ENCODE data around the gene CARS2.

The CARS2 gene

GRCh38 chr13:110643324-110643723 lies 62.6 kb downstream of the CARS2 start:
- TF ChIP-seq REST (IDR thresholded peaks at IDR 0.05; ENCODE audit: low read depth) (no peak), CREB1 (IDR thresholded peaks at IDR 0.05; ENCODE audit: low read depth) (no peak), TCF12 (IDR thresholded peaks at IDR 0.05; ENCODE audit: low read depth) (no peak), EGR1 (IDR thresholded peaks at IDR 0.05) (no peak), FOXM1 (IDR thresholded peaks at IDR 0.05; ENCODE audit: borderline replicate concordance, low read depth) (no peak), TEAD4 (IDR thresholded peaks at IDR 0.05) (no peak), YY1 (IDR thresholded peaks at IDR 0.05; ENCODE audit: low read depth) (no peak), USF1 (IDR thresholded peaks at IDR 0.05) (no peak), ZBTB7A (IDR thresholded peaks at IDR 0.05; ENCODE audit: low read depth) (no peak), CEBPB (IDR thresholded peaks at IDR 0.05) (no peak), EP300 (IDR thresholded peaks at IDR 0.05; ENCODE audit: borderline replicate concordance) (no peak), MAX (IDR thresholded peaks at IDR 0.05) (no peak), RAD21 (IDR thresholded peaks at IDR 0.05; ENCODE audit: low read depth) (no peak), NFIC (IDR thresholded peaks at IDR 0.05) (no peak), TAF1 (IDR thresholded peaks at IDR 0.05; ENCODE audit: low read depth) (no peak)

GRCh38 chr13:110642291-110642981 lies 63.5 kb downstream of the CARS2 start:
- TF ChIP-seq TCF12 (IDR thresholded peaks at IDR 0.05; ENCODE audit: low read depth) (no peak), RAD21 (IDR thresholded peaks at IDR 0.05; ENCODE audit: low read depth) (no peak), FOXM1 (IDR thresholded peaks at IDR 0.05; ENCODE audit: borderline replicate concordance, low read depth) (no peak), CREB1 (IDR thresholded peaks at IDR 0.05; ENCODE audit: low read depth) (no peak), REST (IDR thresholded peaks at IDR 0.05; ENCODE audit: low read depth) (no peak), NFIC (IDR thresholded peaks at IDR 0.05) (no peak), ZBTB7A (IDR thresholded peaks at IDR 0.05; ENCODE audit: low read depth) (no peak), EP300 (IDR thresholded peaks at IDR 0.05; ENCODE audit: borderline replicate concordance) (no peak), YY1 (IDR thresholded peaks at IDR 0.05; ENCODE audit: low read depth) (no peak), TEAD4 (IDR thresholded peaks at IDR 0.05) (no peak), USF1 (IDR thresholded peaks at IDR 0.05) (no peak), MAX (IDR thresholded peaks at IDR 0.05) (no peak), CEBPB (IDR thresholded peaks at IDR 0.05) (no peak), EGR1 (IDR thresholded peaks at IDR 0.05) (no peak)

GRCh38 chr13:110641055-110642015 lies 64.6 kb downstream of the CARS2 start:
- 0 out of 2 replicates have a peak, but pooled peaks have one; percentile 16 for TF ChIP-seq NFIC (IDR thresholded peaks at IDR 0.05)
- no peak for TF ChIP-seq YY1 (IDR thresholded peaks at IDR 0.05; ENCODE audit: low read depth)
- no peak for TF ChIP-seq EGR1 (IDR thresholded peaks at IDR 0.05)
- no peak for TF ChIP-seq CREB1 (IDR thresholded peaks at IDR 0.05; ENCODE audit: low read depth)

- no peak for TF ChIP-seq REST (IDR thresholded peaks at IDR 0.05; ENCODE audit: low read depth)
- no peak for TF ChIP-seq USF1 (IDR thresholded peaks at IDR 0.05)
- no peak for TF ChIP-seq EP300 (IDR thresholded peaks at IDR 0.05; ENCODE audit: borderline replicate concordance)
- no peak for TF ChIP-seq RAD21 (IDR thresholded peaks at IDR 0.05; ENCODE audit: low read depth)
- TF ChIP-seq CEBPB (IDR thresholded peaks at IDR 0.05): no peak
- no peak for TF ChIP-seq CREB1 (IDR thresholded peaks at IDR 0.05; ENCODE audit: low read depth)
- TF ChIP-seq EGR1 (IDR thresholded peaks at IDR 0.05): no peak
- no peak for TF ChIP-seq FOXM1 (IDR thresholded peaks at IDR 0.05; ENCODE audit: borderline replicate concordance, low read depth)
- TF ChIP-seq MAX (IDR thresholded peaks at IDR 0.05): no peak
- no peak for TF ChIP-seq NFIC (IDR thresholded peaks at IDR 0.05)
- TF ChIP-seq TAF1 (IDR thresholded peaks at IDR 0.05; ENCODE audit: low read depth): no peak
- TF ChIP-seq TCF12 (IDR thresholded peaks at IDR 0.05; ENCODE audit: low read depth): no peak
- no peak for TF ChIP-seq TEAD4 (IDR thresholded peaks at IDR 0.05)
- no peak for TF ChIP-seq ZBTB7A (IDR thresholded peaks at IDR 0.05; ENCODE audit: low read depth)
- no peak for TF ChIP-seq YY1 (IDR thresholded peaks at IDR 0.05; ENCODE audit: low read depth)
These were observed 65.3 kb downstream of the CARS2 start for GRCh38 chr13:110640591-110641029.

Measured in Ishikawa (cell line).